ENCODE data around the gene ALG10B.
"Not testable (repeated sequence)": the region's sequence is repeated elsewhere in the genome, so short reads cannot be mapped to it uniquely, and the experiment has no call there.

ALG10B gene

DNA sequence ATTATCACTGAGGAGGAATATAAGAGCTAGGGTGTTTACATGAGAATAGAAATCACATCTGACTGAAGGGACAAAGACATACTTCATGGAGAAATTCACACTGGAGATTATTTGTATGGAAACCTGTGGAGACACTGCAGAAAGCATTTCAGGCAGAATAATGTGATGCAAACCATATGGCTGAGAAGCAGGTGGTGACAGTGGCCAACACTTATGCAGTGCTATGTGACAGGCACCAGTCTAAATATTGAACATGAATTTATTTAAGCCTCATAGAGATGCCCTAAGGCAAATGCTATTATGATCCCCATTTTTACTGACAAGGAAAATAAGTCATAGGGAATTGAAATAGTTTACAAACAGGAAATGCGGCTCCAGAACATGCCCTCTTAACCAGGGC is 16.2 kb downstream of the ALG10B start:
- no peaks in the 10 kb centered on the region for H3K9me3 ChIP-seq
- H3K27ac ChIP-seq: no peak overlapping the region
- H3K4me3 ChIP-seq (ENCODE audit: low read depth in 1 of 2, low read length in 1 of 2): no peak overlapping the region
- no peaks in the 10 kb centered on the region for H3K36me3 ChIP-seq
- H3K4me1 ChIP-seq (ENCODE audit: control insufficient read depth in 1 of 2, insufficient read depth in 1 of 2, low read depth in 1 of 2, low read length in 1 of 2): no peaks in the 10 kb centered on the region
- H3K27me3 ChIP-seq: no peaks in the 10 kb centered on the region
- no peak for TF ChIP-seq CTCF (IDR thresholded peaks at IDR 0.05)

GRCh38 chr12:38342444-38342843 is 25.9 kb downstream of the ALG10B start:
- H3K27ac ChIP-seq: no peak overlapping the region
- no peaks in the 10 kb centered on the region for H3K36me3 ChIP-seq
- no peaks in the 10 kb centered on the region for H3K9me3 ChIP-seq
- no peaks in the 10 kb centered on the region for H3K4me1 ChIP-seq (ENCODE audit: control insufficient read depth in 1 of 2, insufficient read depth in 1 of 2, low read depth in 1 of 2, low read length in 1 of 2)
- no peak for TF ChIP-seq CTCF (IDR thresholded peaks at IDR 0.05)
- H3K27me3 ChIP-seq: no peaks in the 10 kb centered on the region
- H3K4me3 ChIP-seq (ENCODE audit: low read depth in 1 of 2, low read length in 1 of 2): no peak overlapping the region

GRCh38 chr12:38343256-38343655 is 26.7 kb downstream of the ALG10B start:
- H3K9me3 ChIP-seq; H3K27me3 ChIP-seq; H3K4me3 ChIP-seq (ENCODE audit: low read depth in 1 of 2, low read length in 1 of 2); H3K27ac ChIP-seq; H3K36me3 ChIP-seq; H3K4me1 ChIP-seq (ENCODE audit: control insufficient read depth in 1 of 2, insufficient read depth in 1 of 2, low read depth in 1 of 2, low read length in 1 of 2): not testable (repeated sequence)

DNA sequence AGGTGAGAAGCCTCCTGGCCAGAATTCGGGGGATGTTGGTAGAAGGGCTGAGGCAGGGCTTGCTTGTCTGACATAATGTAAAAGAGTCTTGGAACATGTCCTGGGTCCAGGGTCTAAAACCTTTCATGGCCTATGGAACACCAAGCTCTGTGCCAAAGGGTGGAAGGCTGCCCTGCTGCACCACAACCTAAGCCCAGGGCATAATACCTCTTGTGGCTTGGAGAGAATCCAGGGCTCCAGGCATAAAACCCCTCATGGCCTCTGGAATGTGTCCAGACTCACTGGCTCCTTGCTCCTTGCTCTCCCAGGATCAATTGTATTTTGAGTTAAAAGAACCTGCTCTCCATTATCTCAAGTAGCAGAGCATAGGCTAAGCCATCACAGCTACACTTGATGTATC is 27.3 kb downstream of the ALG10B start:
- H3K27ac ChIP-seq; H3K27me3 ChIP-seq; H3K4me3 ChIP-seq (ENCODE audit: low read depth in 1 of 2, low read length in 1 of 2); H3K9me3 ChIP-seq; H3K4me1 ChIP-seq (ENCODE audit: control insufficient read depth in 1 of 2, insufficient read depth in 1 of 2, low read depth in 1 of 2, low read length in 1 of 2); H3K36me3 ChIP-seq: not testable (repeated sequence)

- Histone ChIP-seq H3K9me3 (no peaks in the 10 kb centered on the region), H3K4me1 (ENCODE audit: control insufficient read depth in 1 of 2, insufficient read depth in 1 of 2, low read depth in 1 of 2, low read length in 1 of 2) (no peaks in the 10 kb centered on the region), H3K27me3 (no peaks in the 10 kb centered on the region), H3K27ac (no peak overlapping the region), H3K36me3 (no peaks in the 10 kb centered on the region), H3K4me3 (ENCODE audit: low read depth in 1 of 2, low read length in 1 of 2) (no peak overlapping the region)
- TF ChIP-seq CTCF (IDR thresholded peaks at IDR 0.05): no peak
Observed at GRCh38 chr12:38350342-38351174, 34.0 kb downstream of the ALG10B start.

DNA sequence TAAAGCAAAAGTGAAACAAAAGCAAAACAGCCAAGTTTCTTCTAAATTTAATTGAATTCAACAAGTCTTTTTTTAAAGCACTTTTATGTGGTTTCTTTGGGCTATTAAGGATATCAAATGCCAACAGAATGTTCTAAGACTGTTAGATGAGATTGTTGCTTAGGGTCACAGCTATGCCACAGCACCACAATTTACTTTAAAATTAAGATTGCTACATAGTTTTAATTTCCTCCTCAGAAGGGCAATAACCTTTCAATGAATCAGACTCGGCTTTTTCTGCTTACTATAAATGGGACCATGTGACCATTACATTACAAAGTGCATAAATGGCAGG is 34.6 kb downstream of the ALG10B start:
- H3K4me1 ChIP-seq (ENCODE audit: control insufficient read depth in 1 of 2, insufficient read depth in 1 of 2, low read depth in 1 of 2, low read length in 1 of 2); H3K4me3 ChIP-seq (ENCODE audit: low read depth in 1 of 2, low read length in 1 of 2); H3K36me3 ChIP-seq; H3K9me3 ChIP-seq; H3K27me3 ChIP-seq; H3K27ac ChIP-seq: not testable (repeated sequence)

GRCh38 chr12:38367506-38367905 is 50.9 kb downstream of the ALG10B start:
- TF ChIP-seq CTCF (IDR thresholded peaks at IDR 0.05): no peak
- no peaks in the 10 kb centered on the region for H3K36me3 ChIP-seq
- H3K4me1 ChIP-seq (ENCODE audit: control insufficient read depth in 1 of 2, insufficient read depth in 1 of 2, low read depth in 1 of 2, low read length in 1 of 2): no peaks in the 10 kb centered on the region
- H3K27ac ChIP-seq: no peak overlapping the region
- no peak overlapping the region for H3K4me3 ChIP-seq (ENCODE audit: low read depth in 1 of 2, low read length in 1 of 2)
- no peaks in the 10 kb centered on the region for H3K9me3 ChIP-seq
- no peaks in the 10 kb centered on the region for H3K27me3 ChIP-seq

Measured in neutrophil (primary cell).